Measurements from ENCODE around the gene CNKSR2. TPM values are rescaled to one million over a fixed set of nuclear protein-coding genes. Genes with fewer than 3 reads are reported as not detected.

CNKSR2 gene
- 1 to 10 TPM; 8.6 to 9.8 TPM for total RNA-seq
- 1 to 10 TPM; 1.5 to 2.2 TPM for polyA plus RNA-seq

DNA sequence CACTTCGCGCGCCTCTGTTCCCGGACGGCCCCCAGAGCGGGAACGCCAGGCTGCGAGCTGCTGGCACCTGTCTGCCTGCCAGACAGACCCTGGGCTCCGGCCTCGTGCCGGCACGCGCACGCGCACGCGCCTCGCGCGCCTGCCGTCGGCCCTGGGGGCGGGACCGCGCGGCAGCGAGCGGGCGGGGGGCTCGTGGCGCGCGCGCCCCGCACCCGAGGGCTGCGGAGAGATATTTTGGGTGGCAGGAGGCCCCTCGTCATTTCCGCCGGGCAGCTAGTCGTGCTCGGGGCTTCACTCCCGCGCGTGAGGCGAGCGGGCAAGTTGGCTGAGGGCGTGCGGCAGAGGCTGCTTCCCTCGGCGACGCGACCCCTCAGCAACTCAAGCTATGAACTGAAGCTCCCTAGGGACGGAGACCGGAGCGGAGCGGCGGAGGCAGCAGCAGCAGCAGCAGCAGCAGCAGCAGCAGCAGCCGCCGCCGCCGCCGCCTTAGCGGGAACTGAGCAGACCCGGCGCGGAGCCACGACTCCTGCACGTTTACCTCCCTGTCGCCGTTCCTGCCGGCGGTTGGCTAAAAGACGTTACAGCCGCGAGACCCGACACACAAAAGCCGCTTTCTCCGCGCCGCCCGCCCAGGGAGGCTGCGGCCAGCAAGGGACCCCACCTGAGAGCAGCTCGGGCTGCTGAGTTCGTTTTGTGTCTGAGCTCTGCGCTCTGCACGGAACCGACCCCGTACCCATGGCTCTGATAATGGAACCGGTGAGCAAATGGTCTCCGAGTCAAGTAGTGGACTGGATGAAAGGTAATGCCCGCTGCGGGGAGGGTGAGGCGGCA is at the start of gene CNKSR2:
Gene CNKSR2 (plus strand): TSS at position 256 of the 831 bp plus-strand sequence. CDS start 480 bp downstream, at position 736.
- peak within 1 kb of the TSS; percentile 21 for H3K27ac ChIP-seq (ENCODE audit: low read depth, low read length)
- CTCF ChIA-PET (ENCODE audit: partially characterized antibody) = interaction anchor here (1.2 kb wide), 1 partner anchor 10 kb away, joined by 4 read pairs; no protein-coding TSS in a partner anchor

DNA sequence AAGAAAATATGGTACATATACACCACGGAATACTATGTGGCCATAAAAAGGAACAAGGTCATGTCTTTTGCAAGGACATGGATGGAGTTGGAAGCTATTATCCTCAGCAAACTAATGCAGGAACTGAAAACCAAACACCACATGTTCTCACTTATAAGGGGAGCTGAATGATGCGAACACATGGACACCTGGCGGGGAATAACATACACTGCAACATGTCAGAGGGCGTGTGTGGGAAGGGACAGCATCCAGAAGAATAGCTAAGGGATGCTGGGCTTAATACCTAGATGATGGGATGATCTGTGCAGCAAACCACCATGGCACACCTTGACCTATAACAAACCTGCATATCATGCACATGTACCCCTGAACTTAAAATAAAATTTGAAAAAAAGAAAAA is 19.5 kb upstream of the CNKSR2 start:
- no peak overlapping the region for H3K4me3 ChIP-seq (ENCODE audit: low read length in 2 of 2)
- H3K27me3 ChIP-seq (ENCODE audit: insufficient read depth, low read length) = no peaks in the 10 kb centered on the region
- no peaks in the 10 kb centered on the region for H3K36me3 ChIP-seq (ENCODE audit: insufficient read depth, low read length)
- CTCF ChIA-PET (ENCODE audit: partially characterized antibody) = no interaction called here
- DNase-seq = no peak
- intact Hi-C loops (cut with micrococcal nuclease) = no loop called here
- POLR2A ChIA-PET (ENCODE audit: partially characterized antibody) = no interaction called here
- H3K27ac ChIP-seq (ENCODE audit: low read depth, low read length) = no peak overlapping the region
- Mint-ChIP-seq H3K4me3 (no peak overlapping the region), H3K36me3 (peaks cover 0 to 1% of the 10 kb centered on the region in 2 donors), H3K27ac (no peak overlapping the region), H3K9me3 (peaks cover 0 to 33% (median 24%) of the 10 kb centered on the region in 8 donors), H3K27me3 (no peaks in the 10 kb centered on the region), H3K4me1 (no peaks in the 10 kb centered on the region)
- H3K4me1 ChIP-seq (ENCODE audit: insufficient read depth, low read length) = no peaks in the 10 kb centered on the region
- H3K9me3 ChIP-seq (ENCODE audit: control insufficient read depth in 1 of 2, low read length in 2 of 2) = no peaks in the 10 kb centered on the region

More for the DNA sequence above, at the start of gene CNKSR2:
- Mint-ChIP-seq H3K4me3 (peak within 1 kb of the TSS; percentile 86 to 92 (median 87)), H3K36me3 (peaks cover 0 to 1% of the 10 kb centered on the region in 2 donors), H3K9me3 (peaks cover 0 to 3% (median 0%) of the 10 kb centered on the region in 8 donors), H3K27ac (peak within 1 kb of the TSS in 6 of 7 donors; percentile 9 to 81 (median 36)), H3K27me3 (peaks cover 0 to 1% of the 10 kb centered on the region in 2 donors), H3K4me1 (peaks cover 2 to 22% (median 12%) of the 10 kb centered on the region in 4 donors)
- Histone ChIP-seq H3K4me1 (ENCODE audit: insufficient read depth, low read length) (peaks cover 19% of the 10 kb centered on the region), H3K9me3 (ENCODE audit: control insufficient read depth in 1 of 2, low read length in 2 of 2) (no peaks in the 10 kb centered on the region), H3K27me3 (ENCODE audit: insufficient read depth, low read length) (no peaks in the 10 kb centered on the region), H3K36me3 (ENCODE audit: insufficient read depth, low read length) (no peaks in the 10 kb centered on the region), H3K4me3 (ENCODE audit: low read length in 2 of 2) (peak within 1 kb of the TSS in 1 of 2 donors; percentile 52)
- DNase-seq = peak; percentile 60 to 68 (median 65)
- intact Hi-C loops (cut with micrococcal nuclease) = loop anchor here (2.0 to 10.0 kb wide), 2 partner anchors 64 to 280 kb away; partner anchors contain the start of gene KLHL34
- POLR2A ChIA-PET (ENCODE audit: partially characterized antibody) = interaction anchor here (0.6 to 1.8 kb wide), 4 partner anchors 9 to 283 kb away, joined by 3 to 5 read pairs (median 4); no protein-coding TSS in a partner anchor

DNA sequence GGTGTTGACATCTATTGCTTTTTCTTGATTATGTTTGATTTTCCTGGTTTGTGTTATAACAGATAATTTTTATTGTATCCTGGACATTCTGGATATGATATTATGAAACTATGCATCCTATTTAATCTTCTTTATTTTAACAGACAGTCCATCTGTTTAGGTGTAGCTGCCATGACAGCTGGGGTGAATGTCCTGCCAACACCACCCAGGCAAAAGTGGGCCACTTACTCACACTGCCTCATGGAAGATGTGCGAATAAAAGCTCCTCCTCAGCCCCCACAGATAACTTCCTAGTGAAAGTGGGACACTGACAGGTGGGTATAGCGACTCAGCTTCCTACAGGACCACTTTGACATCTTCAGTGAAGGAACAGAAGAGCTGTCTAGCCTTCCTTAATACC is 18.4 kb upstream of the CNKSR2 start:
- H3K36me3 Mint-ChIP-seq = no peaks in the 10 kb centered on the region
- H3K4me3 Mint-ChIP-seq = no peak overlapping the region
- no peaks in the 10 kb centered on the region for H3K27me3 ChIP-seq (ENCODE audit: insufficient read depth, low read length)
- POLR2A ChIA-PET (ENCODE audit: partially characterized antibody) = no interaction called here
- no peak for DNase-seq
- no peaks in the 10 kb centered on the region for H3K36me3 ChIP-seq (ENCODE audit: insufficient read depth, low read length)
- H3K4me1 ChIP-seq (ENCODE audit: insufficient read depth, low read length) = no peaks in the 10 kb centered on the region
- no peak overlapping the region for H3K27ac Mint-ChIP-seq
- no peaks in the 10 kb centered on the region for H3K9me3 ChIP-seq (ENCODE audit: control insufficient read depth in 1 of 2, low read length in 2 of 2)
- H3K4me1 Mint-ChIP-seq = no peaks in the 10 kb centered on the region
- CTCF ChIA-PET (ENCODE audit: partially characterized antibody) = interaction anchor here (0.8 kb wide), 1 partner anchor 390 kb away, joined by 4 read pairs; no protein-coding TSS in a partner anchor
- no peak overlapping the region for H3K27ac ChIP-seq (ENCODE audit: low read depth, low read length)
- intact Hi-C loops (cut with micrococcal nuclease) = no loop called here
- H3K9me3 Mint-ChIP-seq = peaks cover 0 to 26% (median 14%) of the 10 kb centered on the region in 8 donors
- H3K4me3 ChIP-seq (ENCODE audit: low read length in 2 of 2) = no peak overlapping the region
- no peaks in the 10 kb centered on the region for H3K27me3 Mint-ChIP-seq

DNA sequence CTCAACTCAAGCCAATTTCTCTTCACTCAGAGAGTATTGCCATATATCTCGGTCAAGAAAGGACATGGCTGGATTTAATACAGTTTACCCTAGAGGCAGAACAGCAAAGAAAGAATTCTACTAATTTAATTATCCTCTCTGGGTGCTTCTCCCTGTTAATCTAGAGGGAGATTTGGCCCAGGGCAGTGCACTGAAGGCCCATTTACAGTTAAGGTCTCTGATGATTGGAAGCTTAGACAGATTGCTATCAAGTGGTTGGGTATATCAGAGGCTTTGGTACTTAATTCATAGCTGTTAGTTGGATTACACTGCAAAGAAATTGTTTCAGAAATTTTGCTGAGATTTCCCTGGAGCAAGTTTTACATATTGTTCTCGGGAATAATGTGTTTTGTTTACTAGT is 4.6 kb upstream of the CNKSR2 start:
- POLR2A ChIA-PET (ENCODE audit: partially characterized antibody) = no interaction called here
- H3K27me3 Mint-ChIP-seq = peaks cover 0 to 1% of the 10 kb centered on the region in 2 donors
- intact Hi-C loops (cut with micrococcal nuclease) = loop anchor here (10.0 kb wide), 1 partner anchor 285 kb away; the partner anchor contains the start of gene KLHL34

DNA sequence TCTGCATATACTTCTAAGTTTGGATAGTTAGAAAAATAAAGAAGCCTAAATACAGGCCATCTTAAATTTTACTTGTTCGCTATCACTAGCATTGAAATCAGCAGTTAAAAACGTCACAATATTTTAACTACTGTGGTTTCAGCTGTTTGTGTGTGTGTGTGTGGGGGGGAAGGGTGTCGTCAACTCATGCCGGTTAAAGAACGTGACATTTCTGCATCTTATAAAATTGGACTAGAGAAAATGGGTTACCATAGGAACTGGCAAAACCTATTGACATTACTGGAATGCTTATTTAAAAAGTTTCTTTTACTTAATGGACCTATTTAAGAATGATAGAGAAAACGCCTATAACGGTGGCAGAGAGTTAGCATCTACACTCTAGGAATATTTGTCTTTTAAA is 1.2 kb upstream of the CNKSR2 start:
- Histone ChIP-seq H3K9me3 (ENCODE audit: control insufficient read depth in 1 of 2, low read length in 2 of 2) (no peaks in the 10 kb centered on the region), H3K4me1 (ENCODE audit: insufficient read depth, low read length) (peaks cover 19% of the 10 kb centered on the region), H3K27ac (ENCODE audit: low read depth, low read length) (no peak overlapping the region), H3K36me3 (ENCODE audit: insufficient read depth, low read length) (no peaks in the 10 kb centered on the region), H3K4me3 (ENCODE audit: low read length in 2 of 2) (no peak overlapping the region), H3K27me3 (ENCODE audit: insufficient read depth, low read length) (no peaks in the 10 kb centered on the region)
- CTCF ChIA-PET (ENCODE audit: partially characterized antibody) = no interaction called here
- Mint-ChIP-seq H3K36me3 (peaks cover 0 to 1% of the 10 kb centered on the region in 2 donors), H3K9me3 (peaks cover 0 to 3% (median 0%) of the 10 kb centered on the region in 8 donors), H3K4me3 (peak overlapping the region in 7 of 8 donors; percentile 11 to 76 (median 33)), H3K27ac (no peak overlapping the region), H3K27me3 (peaks cover 0 to 1% of the 10 kb centered on the region in 2 donors), H3K4me1 (peaks cover 2 to 16% (median 12%) of the 10 kb centered on the region in 4 donors)
- DNase-seq = no peak
- intact Hi-C loops (cut with micrococcal nuclease) = loop anchor here (10.0 kb wide), 1 partner anchor 282 kb away; the partner anchor contains the start of gene KLHL34
- POLR2A ChIA-PET (ENCODE audit: partially characterized antibody) = no interaction called here

More for the DNA sequence above, 4.6 kb upstream of the CNKSR2 start:
- H3K36me3 Mint-ChIP-seq = peaks cover 0 to 1% of the 10 kb centered on the region in 2 donors
- no peak overlapping the region for H3K27ac Mint-ChIP-seq
- peaks cover 0 to 4% (median 0%) of the 10 kb centered on the region in 4 donors for H3K4me1 Mint-ChIP-seq
- CTCF ChIA-PET (ENCODE audit: partially characterized antibody) = no interaction called here
- peaks cover 0 to 4% (median under 1%) of the 10 kb centered on the region in 8 donors for H3K9me3 Mint-ChIP-seq
- no peak overlapping the region for H3K4me3 Mint-ChIP-seq
- Histone ChIP-seq H3K9me3 (ENCODE audit: control insufficient read depth in 1 of 2, low read length in 2 of 2) (no peaks in the 10 kb centered on the region), H3K4me1 (ENCODE audit: insufficient read depth, low read length) (peaks cover 9% of the 10 kb centered on the region), H3K27me3 (ENCODE audit: insufficient read depth, low read length) (no peaks in the 10 kb centered on the region), H3K27ac (ENCODE audit: low read depth, low read length) (no peak overlapping the region), H3K4me3 (ENCODE audit: low read length in 2 of 2) (no peak overlapping the region), H3K36me3 (ENCODE audit: insufficient read depth, low read length) (no peaks in the 10 kb centered on the region)
- DNase-seq = no peak

DNA sequence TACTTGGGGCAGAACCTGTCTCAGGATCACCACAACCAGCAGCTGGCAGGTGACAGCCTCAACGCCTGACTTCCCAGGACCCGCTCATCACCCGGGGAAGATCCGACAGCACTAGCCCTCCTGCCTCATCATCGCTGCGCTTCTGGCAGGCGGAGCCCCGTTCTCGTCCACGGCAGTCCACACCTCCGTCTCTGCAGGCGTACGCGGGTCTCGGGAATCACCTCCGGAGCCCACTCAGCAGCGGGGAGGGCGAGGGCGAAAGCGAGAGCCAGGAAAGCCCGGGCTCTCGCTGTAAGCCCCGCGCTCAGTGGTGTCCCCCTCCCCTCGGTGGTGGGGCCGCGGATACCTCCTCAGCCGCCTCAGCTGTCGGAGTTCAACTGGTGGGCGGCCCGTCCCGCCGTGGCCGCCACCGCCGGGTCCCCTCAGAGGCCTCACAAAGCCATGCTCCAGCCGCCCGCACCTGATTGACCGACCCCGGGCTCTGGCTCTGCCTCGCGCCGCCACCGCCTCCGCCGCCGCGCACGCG is 518 bp upstream of the CNKSR2 start:
- peaks cover 2 to 16% (median 12%) of the 10 kb centered on the region in 4 donors for H3K4me1 Mint-ChIP-seq
- Histone ChIP-seq H3K36me3 (ENCODE audit: insufficient read depth, low read length) (no peaks in the 10 kb centered on the region), H3K27ac (ENCODE audit: low read depth, low read length) (peak overlapping the region; percentile 9), H3K4me3 (ENCODE audit: low read length in 2 of 2) (peak overlapping the region in 1 of 2 donors; percentile 52), H3K9me3 (ENCODE audit: control insufficient read depth in 1 of 2, low read length in 2 of 2) (no peaks in the 10 kb centered on the region), H3K4me1 (ENCODE audit: insufficient read depth, low read length) (peaks cover 19% of the 10 kb centered on the region), H3K27me3 (ENCODE audit: insufficient read depth, low read length) (no peaks in the 10 kb centered on the region)
- POLR2A ChIA-PET (ENCODE audit: partially characterized antibody) = interaction anchor here (0.6 to 1.0 kb wide), 3 partner anchors 8 to 283 kb away, joined by 3 to 4 read pairs (median 3); no protein-coding TSS in a partner anchor
- peaks cover 0 to 1% of the 10 kb centered on the region in 2 donors for H3K27me3 Mint-ChIP-seq
- H3K9me3 Mint-ChIP-seq = peaks cover 0 to 3% (median 0%) of the 10 kb centered on the region in 8 donors
- intact Hi-C loops (cut with micrococcal nuclease) = loop anchor here (2.0 to 10.0 kb wide), 2 partner anchors 65 to 281 kb away; partner anchors contain the start of gene KLHL34
- H3K27ac Mint-ChIP-seq = peak overlapping the region in 2 of 7 donors; percentile 35 to 56
- peak in 2 of 5 donors; percentile 17 to 32 for DNase-seq
- H3K36me3 Mint-ChIP-seq = peaks cover 0 to 1% of the 10 kb centered on the region in 2 donors
- H3K4me3 Mint-ChIP-seq = peak overlapping the region; percentile 78 to 87 (median 81)
- CTCF ChIA-PET (ENCODE audit: partially characterized antibody) = no interaction called here
